GM12878 (cell line): Measurements from ENCODE around the gene STAT4. TPM values are rescaled to one million over a fixed set of nuclear protein-coding genes. Genes with fewer than 3 reads are reported as not detected.
A peak's percentile ranks its signal among the peaks of the same experiment; 100 is the strongest.

Experiments used
- ATF7 ChIP-seq: fragments of 450-650 bp; IDR thresholded peaks from 2 replicates; pipeline ENCODE4 v1.6.1; 2016; ENCODE audit warnings: low read depth, mild to moderate bottlenecking
- BHLHE40 ChIP-seq, 2 experiments: fragments of 450-650 bp in 1 of 2; IDR thresholded peaks; 2 replicates each; pipeline ENCODE4 v1.6.1; 2011 to 2017; ENCODE audit warnings: low read depth in 2 of 2, borderline replicate concordance in 1 of 2, improper control_type of control experiment in 1 of 2, low read length in 1 of 2, mild to moderate bottlenecking in 1 of 2
- CBX5 ChIP-seq: sonication (generic); IDR thresholded peaks from 2 replicates; pipeline ENCODE4 v1.6.1; 2016; ENCODE audit warnings: low read depth, moderate library complexity, mild to moderate bottlenecking, inconsistent platforms
- MTA3 ChIP-seq: IDR thresholded peaks from 2 replicates; pipeline ENCODE4 v1.6.1; 2012; ENCODE audit warnings: low read length, inconsistent platforms, borderline replicate concordance
- TCF12 ChIP-seq: IDR thresholded peaks from 2 replicates; pipeline ENCODE4 v1.6.1; 2011; ENCODE audit warnings: low read depth, mild to moderate bottlenecking, low read length
- polyA plus RNA-seq, 11 experiments: library from polyadenylated mRNA; depleted of rRNA in 4 of 11; unstranded in 6 of 11; stranded (reverse) in 5 of 11; fragments of >200 nt; fragmentation: Nextera tagmentation in 4 of 11; fragmentation: Illumina TruSeq in 1 of 11; extraction: Ambion mirVana in 4 of 11; extraction: Trizol in 1 of 11; gene quantifications; 1 replicate in 1 of 11; 2 replicates in 10 of 11; pipeline versions ENCODE4 v1.2.1 to v1.2.3, GENCODE V29; 2011 to 2016; ENCODE audit warnings: inconsistent platforms in 2 of 11, missing spikeins in 2 of 11, low read depth in 1 of 11
- total RNA-seq, 4 experiments: library from RNA; depleted of rRNA in 3 of 4; stranded (reverse); fragments of >200 nt in 3 of 4; fragmentation: Illumina TruSeq in 1 of 4; extraction: Trizol in 1 of 4; gene quantifications; 2 replicates each; pipeline versions ENCODE4 v1.2.1 to v1.2.3, GENCODE V29; 2013 to 2021
- TF ChIP-seq, protein P1 (sequence below): fragments of 150-350 bp; IDR thresholded peaks from 2 replicates; pipeline ENCODE4 v1.6.1; 2014; ENCODE audit warnings: mild to moderate bottlenecking, low read depth, low read length
- TF ChIP-seq, protein P2 (sequence below): fragments of 450-650 bp; IDR thresholded peaks from 2 replicates; pipeline ENCODE4 v1.6.1; 2016; ENCODE audit warnings: mild to moderate bottlenecking, moderate library complexity, borderline replicate concordance
- TF ChIP-seq, protein P3 (sequence below): fragments of 450-650 bp; IDR thresholded peaks from 2 replicates; pipeline ENCODE4 v1.6.1; 2016; ENCODE audit warnings: mild to moderate bottlenecking

The STAT4 gene
- total and polyA plus RNA-seq, 10 of the 15 experiments (the other 5 are each of a cell fraction or from before 2014, with no cell fraction given) = 3.1 to 9.3 (median 7.1) TPM

DNA sequence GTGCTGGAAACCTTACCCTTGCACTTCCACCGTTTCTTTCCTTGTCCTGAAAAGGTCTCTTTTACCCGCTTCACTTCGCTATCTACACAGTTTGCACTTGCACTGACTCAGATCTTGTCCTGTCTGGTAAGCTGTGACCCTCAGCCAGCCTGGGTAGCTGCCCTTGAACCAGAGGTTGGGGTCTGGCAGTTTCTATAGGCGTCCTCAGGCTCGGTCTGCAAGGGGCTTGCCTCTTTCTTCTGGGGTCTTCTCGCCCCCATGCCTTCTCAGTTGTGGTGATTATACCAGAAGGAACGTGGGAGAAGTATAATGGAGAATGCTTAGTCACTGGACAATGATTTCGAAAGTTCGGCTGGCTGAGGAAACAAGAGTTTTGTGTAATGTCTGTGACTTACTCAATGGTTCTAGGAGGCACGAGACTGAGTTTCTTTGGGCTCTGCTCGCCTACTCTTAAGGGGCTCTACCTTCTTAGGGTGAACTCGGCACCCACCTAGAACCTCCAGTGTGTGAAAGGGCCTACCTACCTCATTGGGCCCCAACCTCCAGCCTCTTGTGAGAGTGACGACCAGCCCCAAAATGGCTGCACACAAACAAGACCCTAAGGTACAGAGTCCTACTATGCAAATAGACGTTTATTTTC lies 129.9 kb downstream of the STAT4 start (continued):
- TF ChIP-seq ATF7 (0 out of 2 replicates have a peak, but pooled peaks have one; percentile 14), CBX5 (0 out of 2 replicates have a peak, but pooled peaks have one; percentile 17), MTA3 (peak; percentile 78; the same call in 1 of the 2 replicates), BHLHE40 (IDR thresholded peaks at IDR 0.05; ENCODE audit: borderline replicate concordance in 1 of 2, low read depth in 2 of 2, low read length in 1 of 2) (peak; percentile 65 to 82; a peak in 3 of 4 replicates), TCF12 (no peak)
- TF ChIP-seq, protein P1, sequence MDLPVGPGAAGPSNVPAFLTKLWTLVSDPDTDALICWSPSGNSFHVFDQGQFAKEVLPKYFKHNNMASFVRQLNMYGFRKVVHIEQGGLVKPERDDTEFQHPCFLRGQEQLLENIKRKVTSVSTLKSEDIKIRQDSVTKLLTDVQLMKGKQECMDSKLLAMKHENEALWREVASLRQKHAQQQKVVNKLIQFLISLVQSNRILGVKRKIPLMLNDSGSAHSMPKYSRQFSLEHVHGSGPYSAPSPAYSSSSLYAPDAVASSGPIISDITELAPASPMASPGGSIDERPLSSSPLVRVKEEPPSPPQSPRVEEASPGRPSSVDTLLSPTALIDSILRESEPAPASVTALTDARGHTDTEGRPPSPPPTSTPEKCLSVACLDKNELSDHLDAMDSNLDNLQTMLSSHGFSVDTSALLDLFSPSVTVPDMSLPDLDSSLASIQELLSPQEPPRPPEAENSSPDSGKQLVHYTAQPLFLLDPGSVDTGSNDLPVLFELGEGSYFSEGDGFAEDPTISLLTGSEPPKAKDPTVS = no peak
- TF ChIP-seq, protein P2, sequence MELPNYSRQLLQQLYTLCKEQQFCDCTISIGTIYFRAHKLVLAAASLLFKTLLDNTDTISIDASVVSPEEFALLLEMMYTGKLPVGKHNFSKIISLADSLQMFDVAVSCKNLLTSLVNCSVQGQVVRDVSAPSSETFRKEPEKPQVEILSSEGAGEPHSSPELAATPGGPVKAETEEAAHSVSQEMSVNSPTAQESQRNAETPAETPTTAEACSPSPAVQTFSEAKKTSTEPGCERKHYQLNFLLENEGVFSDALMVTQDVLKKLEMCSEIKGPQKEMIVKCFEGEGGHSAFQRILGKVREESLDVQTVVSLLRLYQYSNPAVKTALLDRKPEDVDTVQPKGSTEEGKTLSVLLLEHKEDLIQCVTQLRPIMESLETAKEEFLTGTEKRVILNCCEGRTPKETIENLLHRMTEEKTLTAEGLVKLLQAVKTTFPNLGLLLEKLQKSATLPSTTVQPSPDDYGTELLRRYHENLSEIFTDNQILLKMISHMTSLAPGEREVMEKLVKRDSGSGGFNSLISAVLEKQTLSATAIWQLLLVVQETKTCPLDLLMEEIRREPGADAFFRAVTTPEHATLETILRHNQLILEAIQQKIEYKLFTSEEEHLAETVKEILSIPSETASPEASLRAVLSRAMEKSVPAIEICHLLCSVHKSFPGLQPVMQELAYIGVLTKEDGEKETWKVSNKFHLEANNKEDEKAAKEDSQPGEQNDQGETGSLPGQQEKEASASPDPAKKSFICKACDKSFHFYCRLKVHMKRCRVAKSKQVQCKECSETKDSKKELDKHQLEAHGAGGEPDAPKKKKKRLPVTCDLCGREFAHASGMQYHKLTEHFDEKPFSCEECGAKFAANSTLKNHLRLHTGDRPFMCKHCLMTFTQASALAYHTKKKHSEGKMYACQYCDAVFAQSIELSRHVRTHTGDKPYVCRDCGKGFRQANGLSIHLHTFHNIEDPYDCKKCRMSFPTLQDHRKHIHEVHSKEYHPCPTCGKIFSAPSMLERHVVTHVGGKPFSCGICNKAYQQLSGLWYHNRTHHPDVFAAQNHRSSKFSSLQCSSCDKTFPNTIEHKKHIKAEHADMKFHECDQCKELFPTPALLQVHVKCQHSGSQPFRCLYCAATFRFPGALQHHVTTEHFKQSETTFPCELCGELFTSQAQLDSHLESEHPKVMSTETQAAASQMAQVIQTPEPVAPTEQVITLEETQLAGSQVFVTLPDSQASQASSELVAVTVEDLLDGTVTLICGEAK = 0 out of 2 replicates have a peak, but pooled peaks have one; percentile 5
- TF ChIP-seq, protein P3, sequence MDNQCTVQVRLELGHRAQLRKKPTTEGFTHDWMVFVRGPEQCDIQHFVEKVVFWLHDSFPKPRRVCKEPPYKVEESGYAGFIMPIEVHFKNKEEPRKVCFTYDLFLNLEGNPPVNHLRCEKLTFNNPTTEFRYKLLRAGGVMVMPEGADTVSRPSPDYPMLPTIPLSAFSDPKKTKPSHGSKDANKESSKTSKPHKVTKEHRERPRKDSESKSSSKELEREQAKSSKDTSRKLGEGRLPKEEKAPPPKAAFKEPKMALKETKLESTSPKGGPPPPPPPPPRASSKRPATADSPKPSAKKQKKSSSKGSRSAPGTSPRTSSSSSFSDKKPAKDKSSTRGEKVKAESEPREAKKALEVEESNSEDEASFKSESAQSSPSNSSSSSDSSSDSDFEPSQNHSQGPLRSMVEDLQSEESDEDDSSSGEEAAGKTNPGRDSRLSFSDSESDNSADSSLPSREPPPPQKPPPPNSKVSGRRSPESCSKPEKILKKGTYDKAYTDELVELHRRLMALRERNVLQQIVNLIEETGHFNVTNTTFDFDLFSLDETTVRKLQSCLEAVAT = peak; percentile 36; the same call in 1 of the 2 replicates
